ENCODE measurements around the gene DUS1L. TPM values are rescaled to one million over a fixed set of nuclear protein-coding genes. Genes with fewer than 3 reads are reported as not detected.
A peak's percentile ranks its signal among the peaks of the same experiment; 100 is the strongest.

The DUS1L gene
- polyA plus RNA-seq, 1 donor (not counting 4 experiments of a cell fraction or from before 2014, with no cell fraction given) = 49.1 TPM

DNA sequence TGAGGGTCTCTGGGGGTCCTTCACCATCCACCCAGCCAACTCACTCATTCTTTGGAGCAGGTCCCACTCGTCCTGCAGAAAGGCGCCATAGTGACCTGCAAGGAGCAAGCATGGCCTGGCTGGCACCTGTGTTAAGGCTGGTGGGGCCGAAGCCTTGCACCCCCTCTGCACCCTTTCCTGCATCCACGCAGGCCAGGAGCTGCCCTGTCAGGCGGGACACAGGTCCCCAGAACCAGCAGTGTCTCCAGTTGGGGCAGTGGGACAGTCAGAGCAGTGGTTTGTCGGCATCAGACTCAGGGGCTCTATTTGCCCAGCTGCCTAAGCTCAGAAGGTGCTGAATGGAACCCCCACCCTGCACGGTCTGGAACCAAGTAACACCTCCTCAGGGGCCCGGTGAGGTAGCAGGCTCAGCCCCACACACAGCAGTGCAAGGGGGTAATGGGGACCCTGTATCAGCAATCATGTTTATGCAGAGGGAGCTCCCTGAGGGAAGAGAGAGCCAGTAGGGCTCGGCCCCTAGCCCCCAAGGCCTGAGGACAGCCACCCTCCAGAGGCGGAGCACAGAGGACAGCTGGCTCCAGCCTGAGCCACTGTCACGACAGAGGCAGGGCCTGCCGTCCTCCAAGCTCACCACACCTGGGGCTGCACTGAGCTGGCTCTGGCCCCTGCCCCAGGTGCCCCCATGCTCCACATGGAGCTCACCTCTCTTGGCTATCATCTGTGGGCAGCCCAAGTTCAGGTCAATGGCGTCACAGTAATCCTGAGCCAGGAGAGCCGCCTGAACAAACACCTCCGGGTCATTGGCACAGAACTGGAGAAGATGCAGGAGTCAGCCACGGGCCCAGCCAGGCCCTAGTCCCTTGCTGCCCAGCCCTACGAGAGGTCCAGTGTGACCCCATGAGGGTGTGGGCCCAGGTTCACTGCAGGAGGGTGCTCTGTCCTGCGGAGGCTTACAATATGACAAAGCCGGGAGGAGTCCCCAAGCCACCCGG lies 1.9 kb downstream of the DUS1L start:
- H3K27ac ChIP-seq (ENCODE audit: control insufficient read depth, insufficient read depth, low read length) = no peak overlapping the region
- H3K4me2 ChIP-seq (ENCODE audit: control insufficient read depth, extremely low read depth, insufficient read depth, low read depth, low read length) = peak overlapping the region; percentile 93
- FAIRE-seq = no peak

DNA sequence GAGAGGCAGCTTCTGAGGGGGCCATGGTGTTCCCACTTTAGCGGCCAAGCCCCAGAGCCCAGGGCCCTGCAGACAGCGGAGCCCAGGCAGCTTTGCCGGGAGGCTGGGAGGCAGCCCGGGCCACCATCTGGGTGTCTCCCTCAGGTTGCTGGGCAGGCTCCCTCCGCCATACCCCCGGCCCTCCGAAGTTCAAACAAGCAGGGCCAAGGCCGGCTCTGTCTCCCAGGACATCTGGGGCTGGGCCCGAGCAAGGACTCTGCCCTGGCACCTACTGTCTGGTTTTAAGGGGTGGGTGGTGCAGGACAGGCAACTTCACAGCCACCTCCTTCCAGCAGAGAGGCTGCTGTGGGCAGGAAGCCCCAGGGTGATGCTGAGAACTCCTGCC lies 2.6 kb downstream of the DUS1L start:
- Histone ChIP-seq H3K27ac (ENCODE audit: control insufficient read depth, insufficient read depth, low read length) (no peak overlapping the region), H3K4me1 (ENCODE audit: control insufficient read depth, extremely low read depth, insufficient read depth, low read length) (peaks cover 13% of the 10 kb centered on the region), H3K36me3 (ENCODE audit: control insufficient read depth in 2 of 2, extremely low read depth in 1 of 2, insufficient read depth in 2 of 2, low read length in 2 of 2) (peaks cover 18 to 30% of the 10 kb centered on the region in 2 experiments), H3K9me3 (ENCODE audit: control insufficient read depth, low read depth, low read length) (no peaks in the 10 kb centered on the region), H3K9ac (ENCODE audit: control insufficient read depth, extremely low read depth, insufficient read depth, low read length) (no peak overlapping the region), H3K9me1 (ENCODE audit: control insufficient read depth, extremely low read depth, insufficient read depth, low read length) (no peaks in the 10 kb centered on the region), H3K79me2 (ENCODE audit: control insufficient read depth, insufficient read depth, low read length) (peaks cover 20% of the 10 kb centered on the region), H4K20me1 (ENCODE audit: control insufficient read depth, extremely low read depth, insufficient read depth, low read length) (peaks cover 9% of the 10 kb centered on the region), H3K4me3 (ENCODE audit: control insufficient read depth in 2 of 3, extremely low read depth in 1 of 3, insufficient read depth in 2 of 3, low read depth in 1 of 3, low read length in 3 of 3) (no peak overlapping the region), H2AFZ (ENCODE audit: control insufficient read depth, low read length) (no peak overlapping the region), H3K4me2 (ENCODE audit: control insufficient read depth, extremely low read depth, insufficient read depth, low read depth, low read length) (no peak overlapping the region), H3K27me3 (ENCODE audit: control insufficient read depth, extremely low read depth, insufficient read depth, low read length) (no peaks in the 10 kb centered on the region)
- dilution Hi-C loops (cut with MboI; ENCODE audit: extremely low pct_ligation_motif_present, low sequenced_read_pairs) = no loop called here
- DNase-seq (ENCODE audit: low read depth, low spot score) (no peak), FAIRE-seq (no peak)
- TF ChIP-seq, protein P1, sequence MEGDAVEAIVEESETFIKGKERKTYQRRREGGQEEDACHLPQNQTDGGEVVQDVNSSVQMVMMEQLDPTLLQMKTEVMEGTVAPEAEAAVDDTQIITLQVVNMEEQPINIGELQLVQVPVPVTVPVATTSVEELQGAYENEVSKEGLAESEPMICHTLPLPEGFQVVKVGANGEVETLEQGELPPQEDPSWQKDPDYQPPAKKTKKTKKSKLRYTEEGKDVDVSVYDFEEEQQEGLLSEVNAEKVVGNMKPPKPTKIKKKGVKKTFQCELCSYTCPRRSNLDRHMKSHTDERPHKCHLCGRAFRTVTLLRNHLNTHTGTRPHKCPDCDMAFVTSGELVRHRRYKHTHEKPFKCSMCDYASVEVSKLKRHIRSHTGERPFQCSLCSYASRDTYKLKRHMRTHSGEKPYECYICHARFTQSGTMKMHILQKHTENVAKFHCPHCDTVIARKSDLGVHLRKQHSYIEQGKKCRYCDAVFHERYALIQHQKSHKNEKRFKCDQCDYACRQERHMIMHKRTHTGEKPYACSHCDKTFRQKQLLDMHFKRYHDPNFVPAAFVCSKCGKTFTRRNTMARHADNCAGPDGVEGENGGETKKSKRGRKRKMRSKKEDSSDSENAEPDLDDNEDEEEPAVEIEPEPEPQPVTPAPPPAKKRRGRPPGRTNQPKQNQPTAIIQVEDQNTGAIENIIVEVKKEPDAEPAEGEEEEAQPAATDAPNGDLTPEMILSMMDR (optimal IDR thresholded peaks at IDR 0.05 in 1 of 3, IDR thresholded peaks at IDR 0.05 in 1 of 3, conservative IDR thresholded peaks at IDR 0.05 in 1 of 3; ENCODE audit: extremely low read depth in 1 of 3, insufficient read depth in 2 of 3, low read length in 3 of 3) = no peak
- TF ChIP-seq EZH2 (IDR thresholded peaks at IDR 0.05; ENCODE audit: low read length) = no peak

More for the DNA sequence above, 1.9 kb downstream of the DUS1L start:
- peaks cover 18 to 27% of the 10 kb centered on the region in 2 experiments for H3K36me3 ChIP-seq (ENCODE audit: control insufficient read depth in 2 of 2, extremely low read depth in 1 of 2, insufficient read depth in 2 of 2, low read length in 2 of 2)
- no peak for TF ChIP-seq EZH2 (IDR thresholded peaks at IDR 0.05; ENCODE audit: low read length)
- TF ChIP-seq, protein P1 (optimal IDR thresholded peaks at IDR 0.05 in 1 of 3, IDR thresholded peaks at IDR 0.05 in 1 of 3, conservative IDR thresholded peaks at IDR 0.05 in 1 of 3; ENCODE audit: extremely low read depth in 1 of 3, insufficient read depth in 2 of 3, low read length in 3 of 3) = no peak
- no peak overlapping the region for H2AFZ ChIP-seq (ENCODE audit: control insufficient read depth, low read length)
- H3K4me1 ChIP-seq (ENCODE audit: control insufficient read depth, extremely low read depth, insufficient read depth, low read length) = peaks cover 13% of the 10 kb centered on the region
- H4K20me1 ChIP-seq (ENCODE audit: control insufficient read depth, extremely low read depth, insufficient read depth, low read length) = peaks cover 9% of the 10 kb centered on the region
- no peak for DNase-seq (ENCODE audit: low read depth, low spot score)
- H3K27me3 ChIP-seq (ENCODE audit: control insufficient read depth, extremely low read depth, insufficient read depth, low read length) = no peaks in the 10 kb centered on the region
- dilution Hi-C loops (cut with MboI; ENCODE audit: extremely low pct_ligation_motif_present, low sequenced_read_pairs) = no loop called here
- no peaks in the 10 kb centered on the region for H3K9me1 ChIP-seq (ENCODE audit: control insufficient read depth, extremely low read depth, insufficient read depth, low read length)
- no peaks in the 10 kb centered on the region for H3K9me3 ChIP-seq (ENCODE audit: control insufficient read depth, low read depth, low read length)
- no peak overlapping the region for H3K4me3 ChIP-seq (ENCODE audit: control insufficient read depth in 2 of 3, extremely low read depth in 1 of 3, insufficient read depth in 2 of 3, low read depth in 1 of 3, low read length in 3 of 3)
- H3K79me2 ChIP-seq (ENCODE audit: control insufficient read depth, insufficient read depth, low read length) = peaks cover 20% of the 10 kb centered on the region
- H3K9ac ChIP-seq (ENCODE audit: control insufficient read depth, extremely low read depth, insufficient read depth, low read length) = peak overlapping the region; percentile 83

All from keratinocyte (primary cell).